GM18907 (cell line): ENCODE measurements around the gene DIS3L.
"Not testable (repeated sequence)": the region's sequence is repeated elsewhere in the genome, so short reads cannot be mapped to it uniquely, and the experiment has no call there.

Experiments
- ATAC-seq: cut with Tn5 transposase; IDR thresholded peaks from one replicate; pipeline ENCODE4 v1.9.1; 2021; ENCODE audit warnings: mild to moderate bottlenecking, moderate library complexity; ENCODE audit not compliant: unreplicated experiment

DIS3L gene

GRCh38 chr15:66308531-66308930 is 15.2 kb downstream of the DIS3L start:
- no peak for ATAC-seq

GRCh38 chr15:66309828-66310227 is 16.5 kb downstream of the DIS3L start:
- no peak for ATAC-seq

GRCh38 chr15:66310786-66311185 is 17.4 kb downstream of the DIS3L start:
- ATAC-seq: no peak

- ATAC-seq: no peak
Observed at GRCh38 chr15:66312144-66312543, 18.8 kb downstream of the DIS3L start.

- no peak for ATAC-seq
Observed at GRCh38 chr15:66323312-66323928, 30.1 kb downstream of the DIS3L start.

GRCh38 chr15:66326051-66326450 is 32.7 kb downstream of the DIS3L start:
- no peak for ATAC-seq

- ATAC-seq: no peak
Observed at GRCh38 chr15:66327736-66328135, 34.4 kb downstream of the DIS3L start.

- ATAC-seq: no peak
Observed at GRCh38 chr15:66328771-66329170, 35.4 kb downstream of the DIS3L start.

GRCh38 chr15:66348530-66348929 is 55.2 kb downstream of the DIS3L start:
- not testable (repeated sequence) for ATAC-seq

GRCh38 chr15:66356077-66356358 is 62.6 kb downstream of the DIS3L start:
- no peak for ATAC-seq

GRCh38 chr15:66356359-66357236 is 63.2 kb downstream of the DIS3L start, which contains the start of gene TIPIN:
TIPIN (minus strand) TSS chr15:66356685; CDS start chr15:66352947, 3,738 bp downstream.
- peak; percentile 91 for ATAC-seq

- no peak for ATAC-seq
Observed at GRCh38 chr15:66359740-66360139, 66.4 kb downstream of the DIS3L start.

- not testable (repeated sequence) for ATAC-seq
Observed at GRCh38 chr15:66361745-66362460, 68.5 kb downstream of the DIS3L start.

GRCh38 chr15:66362776-66363175 is 69.4 kb downstream of the DIS3L start:
- ATAC-seq: no peak

GRCh38 chr15:66364944-66365528 is 71.7 kb downstream of the DIS3L start:
- no peak for ATAC-seq

- ATAC-seq: no peak
Observed at GRCh38 chr15:66369773-66370651, 76.6 kb downstream of the DIS3L start.

- no peak for ATAC-seq
Observed at GRCh38 chr15:66374179-66374578, 80.8 kb downstream of the DIS3L start.

GRCh38 chr15:66378814-66379430 is 85.6 kb downstream of the DIS3L start:
- ATAC-seq: no peak

GRCh38 chr15:66381376-66381775 is 88.0 kb downstream of the DIS3L start:
- not testable (repeated sequence) for ATAC-seq
